NT2/D1 (cell line): ENCODE measurements around the gene PIK3AP1.

Experiments
- SUZ12 ChIP-seq: IDR thresholded peaks from 2 replicates; pipeline ENCODE4 v1.6.1; 2011; ENCODE audit not compliant: insufficient read length, insufficient read depth; ENCODE audit errors: extremely low read depth
- YY1 ChIP-seq: IDR thresholded peaks from 2 replicates; pipeline ENCODE4 v1.6.1; 2011; ENCODE audit not compliant: insufficient read length, insufficient read depth
- ZNF274 ChIP-seq: IDR thresholded peaks from 2 replicates; pipeline ENCODE4 v1.6.1; 2011; ENCODE audit warnings: mild to moderate bottlenecking, low read depth, low read length

- TF ChIP-seq ZNF274 (no peak), SUZ12 (no peak), YY1 (no peak)
Measured at GRCh38 chr10:96664563-96664962, 55.8 kb downstream of the PIK3AP1 start.
